ENCODE data around the gene LZTS2.

DNA sequence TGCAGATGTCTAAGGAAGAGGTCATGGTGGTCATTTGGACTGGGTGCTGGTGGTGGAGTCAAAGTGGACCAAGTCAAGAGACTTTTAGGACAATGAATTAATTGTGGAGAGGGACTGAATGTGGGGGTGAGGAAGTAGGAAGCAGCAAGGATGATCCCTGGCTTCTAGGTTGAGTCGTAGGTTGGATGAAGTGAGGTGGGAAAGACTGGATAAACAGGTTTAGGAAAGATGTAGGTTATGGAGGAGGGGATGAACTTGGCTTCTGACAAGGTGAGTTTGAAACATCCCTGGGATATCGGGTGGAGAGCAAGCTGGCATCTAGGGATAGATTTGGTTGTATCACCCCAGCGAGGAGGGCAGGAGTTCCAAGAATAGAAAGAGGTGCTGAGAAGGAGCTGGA, 22.7 kb upstream of the LZTS2 start:
- TF ChIP-seq, protein P1, sequence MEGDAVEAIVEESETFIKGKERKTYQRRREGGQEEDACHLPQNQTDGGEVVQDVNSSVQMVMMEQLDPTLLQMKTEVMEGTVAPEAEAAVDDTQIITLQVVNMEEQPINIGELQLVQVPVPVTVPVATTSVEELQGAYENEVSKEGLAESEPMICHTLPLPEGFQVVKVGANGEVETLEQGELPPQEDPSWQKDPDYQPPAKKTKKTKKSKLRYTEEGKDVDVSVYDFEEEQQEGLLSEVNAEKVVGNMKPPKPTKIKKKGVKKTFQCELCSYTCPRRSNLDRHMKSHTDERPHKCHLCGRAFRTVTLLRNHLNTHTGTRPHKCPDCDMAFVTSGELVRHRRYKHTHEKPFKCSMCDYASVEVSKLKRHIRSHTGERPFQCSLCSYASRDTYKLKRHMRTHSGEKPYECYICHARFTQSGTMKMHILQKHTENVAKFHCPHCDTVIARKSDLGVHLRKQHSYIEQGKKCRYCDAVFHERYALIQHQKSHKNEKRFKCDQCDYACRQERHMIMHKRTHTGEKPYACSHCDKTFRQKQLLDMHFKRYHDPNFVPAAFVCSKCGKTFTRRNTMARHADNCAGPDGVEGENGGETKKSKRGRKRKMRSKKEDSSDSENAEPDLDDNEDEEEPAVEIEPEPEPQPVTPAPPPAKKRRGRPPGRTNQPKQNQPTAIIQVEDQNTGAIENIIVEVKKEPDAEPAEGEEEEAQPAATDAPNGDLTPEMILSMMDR (IDR thresholded peaks at IDR 0.05), result no peak
- TF ChIP-seq POLR2A (IDR thresholded peaks at IDR 0.05), result no peak
- TF ChIP-seq EP300 (IDR thresholded peaks at IDR 0.05; ENCODE audit: low read depth), result no peak
- TF ChIP-seq POLR2AphosphoS5 (IDR thresholded peaks at IDR 0.05), result no peak
